GM19397 (cell line): ENCODE measurements around the gene VPS51.

ENCODE experiments used
- ATAC-seq: cut with Tn5 transposase; IDR thresholded peaks from one replicate; pipeline ENCODE4 v1.9.1; 2021; ENCODE audit warnings: mild to moderate bottlenecking, moderate library complexity; ENCODE audit not compliant: unreplicated experiment

VPS51 gene

DNA sequence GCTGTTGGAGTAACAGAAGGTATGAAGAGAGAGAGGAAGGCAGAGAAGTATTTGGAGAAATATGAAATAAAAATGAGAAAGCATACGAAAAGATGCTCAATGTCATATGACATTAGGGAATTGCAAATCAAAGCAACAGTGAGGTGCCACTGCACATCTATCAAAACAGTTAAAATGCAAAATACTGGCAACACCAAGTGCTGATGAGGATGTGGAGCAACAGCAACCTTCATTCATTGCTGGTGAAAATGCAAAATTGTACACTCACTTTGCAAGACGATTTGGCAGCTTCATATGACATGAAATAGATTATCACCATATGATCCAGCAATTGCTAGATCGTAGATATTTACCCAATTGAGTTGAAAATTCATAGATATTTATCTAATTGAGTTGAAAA is 64.6 kb downstream of the VPS51 start:
- ATAC-seq, result no peak
